HepG2 (cell line): ENCODE measurements around the gene PVR. TPM values are rescaled to one million over a fixed set of nuclear protein-coding genes. Genes with fewer than 3 reads are reported as not detected.

Source experiments
- AFF4 ChIP-seq: sonication (generic); formaldehyde crosslinking; IDR thresholded peaks from 2 replicates; pipeline ENCODE4 v1.4.0; 2020; ENCODE audit warnings: missing genetic modification reagents
- CBX5 ChIP-seq: sonication (generic); formaldehyde crosslinking; IDR thresholded peaks from 2 replicates; pipeline ENCODE4 v1.4.0; 2020; ENCODE audit warnings: missing genetic modification reagents, borderline replicate concordance
- DNMT1 ChIP-seq: sonication (generic); formaldehyde crosslinking; IDR thresholded peaks from 2 replicates; pipeline ENCODE4 v1.5.1; 2020; ENCODE audit warnings: mild to moderate bottlenecking, missing genetic modification reagents
- FOSL1 ChIP-seq: sonication (generic); formaldehyde crosslinking; IDR thresholded peaks from 2 replicates; pipeline ENCODE4 v1.9.0; 2021; ENCODE audit warnings: missing genetic modification reagents, borderline replicate concordance
- HIVEP1 ChIP-seq: sonication (generic); formaldehyde crosslinking; IDR thresholded peaks from 2 replicates; pipeline ENCODE4 v1.4.0; 2020; ENCODE audit warnings: mild to moderate bottlenecking, missing genetic modification reagents
- HMG20B ChIP-seq: conservative IDR thresholded peaks from 2 replicates; pipeline ENCODE4 v1.6.1; 2016; ENCODE audit warnings: missing genetic modification reagents, missing compliant biosample characterization
- HMGXB3 ChIP-seq: sonication (generic); formaldehyde crosslinking; IDR thresholded peaks from 2 replicates; pipeline ENCODE4 v1.4.0; 2020; ENCODE audit warnings: missing genetic modification reagents, borderline replicate concordance
- JARID2 ChIP-seq: sonication (generic); formaldehyde crosslinking; IDR thresholded peaks from 2 replicates; pipeline ENCODE4 v1.8.1; 2023; ENCODE audit warnings: missing genetic modification reagents, inconsistent platforms; ENCODE audit not compliant: insufficient replicate concordance
- NFATC3 ChIP-seq: sonication (generic); formaldehyde crosslinking; IDR thresholded peaks from 2 replicates; pipeline ENCODE4 v1.5.1; 2020; ENCODE audit warnings: mild to moderate bottlenecking, missing genetic modification reagents
- NFKBIZ ChIP-seq: IDR thresholded peaks from 2 replicates; pipeline ENCODE4 v1.6.1; 2018; ENCODE audit warnings: missing genetic modification reagents, missing compliant biosample characterization
- SIX4 ChIP-seq: sonication (generic); formaldehyde crosslinking; IDR thresholded peaks from 2 replicates; pipeline ENCODE4 v1.4.0; 2020; ENCODE audit warnings: missing genetic modification reagents
- TEAD3 ChIP-seq: optimal IDR thresholded peaks from 2 replicates; pipeline ENCODE3; 2016; ENCODE audit warnings: borderline replicate concordance
- TGIF2 ChIP-seq: IDR thresholded peaks from 2 replicates; pipeline ENCODE4 v1.6.1; 2016; ENCODE audit warnings: control low read depth, missing compliant biosample characterization
- THRA ChIP-seq: sonication (generic); formaldehyde crosslinking; IDR thresholded peaks from 2 replicates; pipeline ENCODE4 v1.4.0; 2020; ENCODE audit warnings: missing genetic modification reagents, borderline replicate concordance
- ZNF17 ChIP-seq: sonication (generic); formaldehyde crosslinking; IDR thresholded peaks from 2 replicates; pipeline ENCODE4 v1.5.0; 2020; ENCODE audit warnings: mild to moderate bottlenecking, missing genetic modification reagents
- ZNF230 ChIP-seq: sonication (generic); formaldehyde crosslinking; IDR thresholded peaks from 2 replicates; pipeline ENCODE4 v1.4.0; 2020; ENCODE audit warnings: mild to moderate bottlenecking, missing genetic modification reagents
- ZSCAN5A ChIP-seq: sonication (generic); formaldehyde crosslinking; IDR thresholded peaks from 2 replicates; pipeline ENCODE4 v1.8.0; 2022; ENCODE audit warnings: mild to moderate bottlenecking, missing genetic modification reagents, borderline replicate concordance
- polyA plus RNA-seq, 8 experiments: library from polyadenylated mRNA; depleted of rRNA in 3 of 8; stranded (reverse) in 7 of 8; unstranded in 1 of 8; fragments of >200 nt; fragmentation: Illumina TruSeq in 4 of 8; extraction: Trizol in 4 of 8; gene quantifications; 2 replicates each; pipeline versions ENCODE4 v1.2.1 to v1.2.3, GENCODE V29; 2011 to 2016; ENCODE audit warnings: low read depth in 4 of 8, missing spikeins in 1 of 8, mixed read lengths in 1 of 8; ENCODE audit not compliant: insufficient read depth in 1 of 8
- total RNA-seq, 5 experiments: library from RNA; depleted of rRNA; stranded (reverse); fragments of >200 nt; fragmentation: Illumina TruSeq; extraction: Trizol; gene quantifications; 2 replicates each; pipeline ENCODE4 v1.2.3, GENCODE V29; 2016; ENCODE audit warnings: low read depth in 1 of 5

Gene PVR
- total and polyA plus RNA-seq, 2 of the 13 experiments (the other 11 are each of a cell fraction or from before 2014, with no cell fraction given) = 43.4 to 46.6 TPM

GRCh38 chr19:44626048-44626624 lies 17.6 kb upstream of the PVR start (continued):
- TF ChIP-seq THRA (CRISPR knock-in tag) (peak; percentile 32; the same call in 1 of the 2 replicates), ZNF17 (no peak), ZSCAN5A (no peak; the same call in 1 of the 2 replicates), CBX5 (CRISPR knock-in tag) (no peak), HMG20B (no peak), SIX4 (CRISPR knock-in tag) (no peak), HIVEP1 (CRISPR knock-in tag) (no peak), TEAD3 (CRISPR knock-in tag) (peak; percentile 96), AFF4 (CRISPR knock-in tag) (no peak), TGIF2 (CRISPR knock-in tag) (no peak), FOSL1 (CRISPR knock-in tag) (0 out of 2 replicates have a peak, but pooled peaks have one; percentile 32), JARID2 (CRISPR knock-in tag) (no peak), NFKBIZ (no peak), ZNF230 (no peak), HMGXB3 (CRISPR knock-in tag) (no peak), NFATC3 (CRISPR knock-in tag) (no peak), DNMT1 (CRISPR knock-in tag) (no peak)
